ENCODE measurements around the gene ADCK2.
"Not testable (repeated sequence)": the region's sequence is repeated elsewhere in the genome, so short reads cannot be mapped to it uniquely, and the experiment has no call there.

ADCK2 gene

DNA sequence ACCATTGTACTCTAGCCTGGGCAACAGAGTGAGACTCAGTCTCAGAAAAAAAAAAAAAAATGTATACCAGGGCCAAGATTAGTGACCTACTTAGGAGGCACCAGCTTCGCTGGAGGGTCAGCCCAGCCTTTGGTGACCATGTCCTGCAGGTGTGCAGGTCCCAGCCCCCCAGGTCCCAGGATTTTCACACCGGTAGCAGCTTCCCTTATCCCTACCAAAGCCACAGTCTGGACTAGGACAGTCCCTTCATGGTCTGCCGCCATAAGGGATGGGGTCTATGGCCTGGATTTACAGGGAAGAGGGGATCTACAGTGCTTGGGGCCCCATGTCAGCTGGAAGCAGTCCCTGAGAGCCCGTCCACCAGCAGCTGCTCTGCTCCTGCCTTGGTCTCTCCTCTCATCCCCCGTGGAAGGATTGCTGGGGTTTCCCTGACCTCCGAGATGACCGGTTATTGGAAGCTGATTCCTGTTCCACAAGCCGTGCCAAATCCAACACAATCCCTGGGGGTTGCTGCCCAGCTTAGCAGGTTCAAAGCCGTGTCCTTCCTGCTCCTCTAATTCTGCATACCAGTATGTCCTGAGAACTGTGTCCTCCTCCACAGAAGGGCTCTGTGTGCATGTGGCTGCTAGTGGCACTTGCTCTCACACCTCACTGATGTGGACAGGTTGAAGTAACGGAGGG lies 12.8 kb downstream of the ADCK2 start:
- H3K27me3 ChIP-seq (replicated peaks; ENCODE audit: control insufficient read depth, insufficient read depth, low read length) = no peaks in the 10 kb centered on the region
- H3K36me3 ChIP-seq (ENCODE audit: control insufficient read depth, insufficient read depth, low read length, severe bottlenecking) = peaks cover 44% of the 10 kb centered on the region
- H3K4me1 ChIP-seq (ENCODE audit: control insufficient read depth, insufficient read depth, low read length) = no peaks in the 10 kb centered on the region
- no peak overlapping the region for H3K4me3 ChIP-seq (ENCODE audit: low read length)
- DNase-seq (ENCODE audit: low read depth) = no peak
- H3K9ac ChIP-seq (ENCODE audit: low read length) = no peak overlapping the region
- no peaks in the 10 kb centered on the region for H3K9me3 ChIP-seq (ENCODE audit: control insufficient read depth, low read length)

- Histone ChIP-seq H3K36me3 (ENCODE audit: control insufficient read depth, insufficient read depth, low read length, severe bottlenecking) (peaks cover 47% of the 10 kb centered on the region), H3K9me3 (ENCODE audit: control insufficient read depth, low read length) (no peaks in the 10 kb centered on the region), H3K4me3 (ENCODE audit: low read length) (no peak overlapping the region), H3K9ac (ENCODE audit: low read length) (no peak overlapping the region), H3K27me3 (replicated peaks; ENCODE audit: control insufficient read depth, insufficient read depth, low read length) (no peaks in the 10 kb centered on the region), H3K4me1 (ENCODE audit: control insufficient read depth, insufficient read depth, low read length) (no peaks in the 10 kb centered on the region)
- no peak for DNase-seq (ENCODE audit: low read depth)
These were observed 14.2 kb downstream of the ADCK2 start for GRCh38 chr7:140686921-140687320.

GRCh38 chr7:140688341-140688740 lies 15.6 kb downstream of the ADCK2 start:
- no peak overlapping the region for H3K9ac ChIP-seq (ENCODE audit: low read length)
- H3K27me3 ChIP-seq (replicated peaks; ENCODE audit: control insufficient read depth, insufficient read depth, low read length) = no peaks in the 10 kb centered on the region
- H3K9me3 ChIP-seq (ENCODE audit: control insufficient read depth, low read length) = no peaks in the 10 kb centered on the region
- no peak overlapping the region for H3K4me3 ChIP-seq (ENCODE audit: low read length)
- peaks cover 47% of the 10 kb centered on the region for H3K36me3 ChIP-seq (ENCODE audit: control insufficient read depth, insufficient read depth, low read length, severe bottlenecking)
- no peak for DNase-seq (ENCODE audit: low read depth)
- H3K4me1 ChIP-seq (ENCODE audit: control insufficient read depth, insufficient read depth, low read length) = no peaks in the 10 kb centered on the region

DNA sequence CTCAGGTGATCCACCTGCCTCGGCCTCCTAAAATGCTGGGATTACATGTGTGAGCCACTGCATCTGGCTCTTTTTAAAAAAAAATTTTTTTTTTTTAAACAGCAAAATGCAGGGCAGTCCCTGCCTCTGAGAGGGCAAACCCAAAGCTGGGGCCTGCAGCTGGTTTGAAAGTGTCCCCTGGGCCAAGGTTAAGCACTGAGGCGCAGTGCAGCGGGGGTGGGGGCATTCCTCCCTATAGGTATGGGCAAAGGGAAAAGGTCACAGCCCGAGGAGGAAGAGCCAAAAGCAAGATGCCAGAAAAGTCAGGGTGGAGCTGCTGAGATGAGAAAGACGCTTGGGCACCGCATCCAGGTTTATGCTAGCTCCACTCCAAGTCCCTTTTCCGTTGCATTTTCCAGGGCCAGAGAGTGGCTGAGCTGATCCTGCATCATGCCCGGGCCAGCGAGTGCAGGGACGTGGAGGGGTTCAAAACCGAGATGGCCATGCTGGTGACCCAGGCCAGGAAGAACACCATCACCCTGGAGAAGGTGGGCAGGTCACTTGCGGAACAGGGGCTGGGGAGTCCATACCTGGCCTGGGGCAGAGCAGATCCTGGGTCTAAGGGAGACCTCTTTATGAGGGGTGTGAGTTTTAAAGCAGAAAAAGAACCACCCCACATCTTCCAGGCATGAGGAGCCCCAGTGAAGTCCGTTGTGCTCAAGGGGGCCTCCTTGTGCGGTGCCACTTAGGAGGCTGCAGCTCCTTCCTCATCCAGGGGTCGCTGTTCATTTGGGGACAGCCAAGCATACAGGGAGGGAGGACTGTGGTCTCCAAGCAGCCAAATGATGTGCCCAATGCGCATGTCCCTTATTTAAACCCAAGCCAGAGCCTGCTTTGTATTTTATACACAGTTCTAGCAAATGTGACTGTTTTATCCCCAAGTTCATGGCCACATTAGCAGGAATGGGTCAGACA lies 16.7 kb downstream of the ADCK2 start:
- DNase-seq (ENCODE audit: low read depth) = no peak
- no peak overlapping the region for H3K9ac ChIP-seq (ENCODE audit: low read length)
- no peaks in the 10 kb centered on the region for H3K4me1 ChIP-seq (ENCODE audit: control insufficient read depth, insufficient read depth, low read length)
- H3K36me3 ChIP-seq (ENCODE audit: control insufficient read depth, insufficient read depth, low read length, severe bottlenecking) = peaks cover 37% of the 10 kb centered on the region
- no peaks in the 10 kb centered on the region for H3K9me3 ChIP-seq (ENCODE audit: control insufficient read depth, low read length)
- no peaks in the 10 kb centered on the region for H3K27me3 ChIP-seq (replicated peaks; ENCODE audit: control insufficient read depth, insufficient read depth, low read length)
- H3K4me3 ChIP-seq (ENCODE audit: low read length) = no peak overlapping the region

DNA sequence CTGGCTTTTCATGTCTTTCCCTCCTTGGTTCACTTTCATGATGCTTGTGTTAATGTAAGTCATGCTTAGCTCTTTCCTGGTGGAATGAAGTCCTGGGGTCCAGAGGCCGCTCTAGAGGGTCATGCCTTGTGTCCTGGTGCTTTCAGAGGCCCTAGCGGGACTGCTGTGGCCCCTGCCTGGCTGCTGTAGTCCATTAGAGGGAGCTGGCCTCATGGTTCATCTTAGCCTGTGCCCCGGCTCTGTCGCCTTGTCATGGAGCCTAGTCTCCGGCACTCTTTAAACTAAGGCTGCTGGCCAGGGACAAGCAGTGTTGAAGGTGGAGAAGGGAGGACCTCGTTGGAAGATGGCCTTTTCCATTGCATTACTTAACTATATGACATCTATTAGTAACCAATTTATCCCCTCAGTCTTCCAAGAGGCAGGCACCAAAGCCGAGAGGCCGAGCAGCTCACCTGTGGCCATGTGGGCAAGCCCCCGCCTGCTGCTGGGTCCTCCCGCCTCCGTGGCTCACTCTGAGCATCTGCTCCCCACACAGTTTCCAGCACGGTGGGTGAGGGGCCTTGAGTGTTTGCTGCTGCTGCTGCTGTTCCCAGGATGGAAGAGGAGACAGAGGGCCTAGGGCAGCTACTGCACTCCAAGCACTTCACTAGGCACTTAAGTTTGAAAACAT lies 18.8 kb downstream of the ADCK2 start:
- peaks cover 36% of the 10 kb centered on the region for H3K36me3 ChIP-seq (ENCODE audit: control insufficient read depth, insufficient read depth, low read length, severe bottlenecking)
- no peak overlapping the region for H3K9ac ChIP-seq (ENCODE audit: low read length)
- no peaks in the 10 kb centered on the region for H3K27me3 ChIP-seq (replicated peaks; ENCODE audit: control insufficient read depth, insufficient read depth, low read length)
- H3K9me3 ChIP-seq (ENCODE audit: control insufficient read depth, low read length) = no peaks in the 10 kb centered on the region
- no peak overlapping the region for H3K4me3 ChIP-seq (ENCODE audit: low read length)
- H3K4me1 ChIP-seq (ENCODE audit: control insufficient read depth, insufficient read depth, low read length) = peaks cover 8% of the 10 kb centered on the region
- no peak for DNase-seq (ENCODE audit: low read depth)

DNA sequence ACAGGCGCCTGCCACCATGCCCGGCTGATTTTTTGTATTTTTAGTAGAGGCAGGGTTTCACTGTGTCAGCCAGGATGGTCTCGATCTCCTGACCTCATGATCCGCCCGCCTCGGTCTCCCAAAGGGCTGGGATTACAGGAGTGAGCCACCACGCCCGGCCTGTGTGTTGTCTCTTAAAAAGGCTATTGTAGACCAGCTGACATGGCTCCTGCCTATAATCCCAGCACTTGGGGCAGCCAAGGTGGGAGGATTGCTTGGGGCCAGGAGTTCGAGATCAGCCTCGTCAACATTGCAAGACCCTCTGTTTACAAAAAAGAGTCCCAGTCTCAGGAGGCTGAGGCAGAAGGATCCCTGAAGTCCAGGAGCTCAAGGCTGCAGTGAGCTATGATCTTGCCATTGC lies 21.1 kb downstream of the ADCK2 start:
- H3K9ac ChIP-seq (ENCODE audit: low read length); H3K4me3 ChIP-seq (ENCODE audit: low read length); H3K9me3 ChIP-seq (ENCODE audit: control insufficient read depth, low read length); DNase-seq (ENCODE audit: low read depth); H3K27me3 ChIP-seq (replicated peaks; ENCODE audit: control insufficient read depth, insufficient read depth, low read length): not testable (repeated sequence)
- Histone ChIP-seq H3K4me1 (ENCODE audit: control insufficient read depth, insufficient read depth, low read length) (peaks cover 18% of the 10 kb centered on the region), H3K36me3 (ENCODE audit: control insufficient read depth, insufficient read depth, low read length, severe bottlenecking) (peaks cover 26% of the 10 kb centered on the region)

DNA sequence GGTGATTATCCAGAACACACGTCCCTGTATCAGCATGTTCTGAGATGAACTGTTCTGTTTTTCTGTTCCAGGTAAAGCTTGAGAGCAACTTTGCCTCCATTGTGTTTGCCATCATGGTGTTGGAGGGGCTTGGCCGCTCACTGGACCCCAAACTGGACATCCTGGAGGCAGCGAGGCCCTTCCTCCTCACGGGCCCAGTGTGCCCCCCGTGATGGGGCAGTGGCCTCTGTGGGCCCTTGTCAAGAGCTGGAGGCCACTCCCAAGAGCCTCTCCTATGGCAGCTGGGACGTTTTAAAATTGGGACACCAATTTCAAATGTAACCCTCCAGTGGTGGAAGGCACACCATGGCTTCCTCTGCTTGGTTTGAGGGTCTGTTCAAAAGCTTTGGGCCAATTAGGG lies 21.8 kb downstream of the ADCK2 start:
- H3K27me3 ChIP-seq (replicated peaks; ENCODE audit: control insufficient read depth, insufficient read depth, low read length) = no peaks in the 10 kb centered on the region
- DNase-seq (ENCODE audit: low read depth) = no peak
- H3K9ac ChIP-seq (ENCODE audit: low read length) = no peak overlapping the region
- H3K9me3 ChIP-seq (ENCODE audit: control insufficient read depth, low read length) = no peaks in the 10 kb centered on the region
- H3K4me1 ChIP-seq (ENCODE audit: control insufficient read depth, insufficient read depth, low read length) = peaks cover 18% of the 10 kb centered on the region
- H3K4me3 ChIP-seq (ENCODE audit: low read length) = no peak overlapping the region
- peaks cover 21% of the 10 kb centered on the region for H3K36me3 ChIP-seq (ENCODE audit: control insufficient read depth, insufficient read depth, low read length, severe bottlenecking)

DNA sequence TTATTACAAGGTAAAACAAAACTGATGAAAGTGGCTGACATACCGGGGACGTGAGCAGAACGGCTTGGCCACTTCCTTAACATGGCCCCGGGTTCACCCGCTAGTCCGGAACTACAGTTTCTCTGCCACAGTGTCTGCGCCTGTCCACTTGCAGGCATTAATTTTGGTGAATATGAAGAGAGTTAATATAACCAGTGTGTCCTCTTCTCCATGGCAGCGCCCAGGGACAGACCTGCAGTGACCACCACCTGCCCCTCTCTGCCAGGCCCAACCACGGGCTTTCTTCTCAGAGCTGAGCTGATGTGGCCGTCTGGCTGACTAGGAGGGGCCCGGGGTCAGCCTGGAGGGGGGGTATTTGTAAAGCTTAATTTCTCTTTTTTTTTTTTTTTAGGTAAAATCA lies 22.6 kb downstream of the ADCK2 start:
- peaks cover 16% of the 10 kb centered on the region for H3K36me3 ChIP-seq (ENCODE audit: control insufficient read depth, insufficient read depth, low read length, severe bottlenecking)
- no peaks in the 10 kb centered on the region for H3K27me3 ChIP-seq (replicated peaks; ENCODE audit: control insufficient read depth, insufficient read depth, low read length)
- H3K9ac ChIP-seq (ENCODE audit: low read length) = peak overlapping the region; percentile 92
- H3K4me3 ChIP-seq (ENCODE audit: low read length) = no peak overlapping the region
- no peak for DNase-seq (ENCODE audit: low read depth)
- H3K9me3 ChIP-seq (ENCODE audit: control insufficient read depth, low read length) = no peaks in the 10 kb centered on the region
- peaks cover 18% of the 10 kb centered on the region for H3K4me1 ChIP-seq (ENCODE audit: control insufficient read depth, insufficient read depth, low read length)

DNA sequence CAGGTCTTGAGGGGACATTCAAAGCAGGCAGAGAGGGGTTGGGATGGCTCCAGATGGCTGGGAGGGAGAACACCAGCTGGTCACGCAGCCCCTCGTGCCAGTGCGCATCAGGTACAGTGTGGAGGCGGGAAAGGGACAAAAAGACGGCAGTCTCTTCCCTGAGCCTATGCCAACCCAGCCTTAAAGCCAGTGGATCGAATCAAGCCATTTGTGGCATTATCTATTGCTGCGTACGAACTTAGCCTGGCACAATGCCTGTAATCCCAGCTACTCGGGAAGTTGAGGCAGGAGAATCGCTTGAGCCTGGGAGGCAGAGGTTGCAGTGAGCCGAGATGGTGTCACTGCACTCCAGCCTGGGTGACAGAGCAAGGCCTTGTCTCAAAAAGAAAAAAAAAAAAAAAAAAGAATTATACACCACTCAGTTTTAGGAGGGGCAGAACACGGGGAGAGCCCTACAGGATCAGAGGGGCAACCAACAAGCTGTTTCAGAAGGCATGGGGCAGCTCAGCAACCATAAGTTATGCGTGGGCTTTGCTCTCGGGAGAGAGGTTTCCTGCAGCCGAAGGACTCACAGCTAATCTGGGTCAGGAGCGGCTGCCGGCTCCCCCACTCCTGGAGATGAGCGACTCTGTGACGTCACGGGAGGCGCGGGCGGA lies 23.4 kb downstream of the ADCK2 start:
- Histone ChIP-seq H3K9me3 (ENCODE audit: control insufficient read depth, low read length) (no peaks in the 10 kb centered on the region), H3K4me3 (ENCODE audit: low read length) (peak overlapping the region; percentile 93), H3K4me1 (ENCODE audit: control insufficient read depth, insufficient read depth, low read length) (peaks cover 18% of the 10 kb centered on the region), H3K36me3 (ENCODE audit: control insufficient read depth, insufficient read depth, low read length, severe bottlenecking) (peaks cover 15% of the 10 kb centered on the region), H3K27me3 (replicated peaks; ENCODE audit: control insufficient read depth, insufficient read depth, low read length) (no peaks in the 10 kb centered on the region), H3K9ac (ENCODE audit: low read length) (peak overlapping the region; percentile 92)
- DNase-seq (ENCODE audit: low read depth) = peak; percentile 98

GRCh38 chr7:140696680-140697446 lies 24.1 kb downstream of the ADCK2 start, which contains the start of gene NDUFB2:
NDUFB2 (plus strand) TSS chr7:140696708; CDS start chr7:140696745, 37 bp downstream.
- peaks cover 8% of the 10 kb centered on the region for H3K36me3 ChIP-seq (ENCODE audit: control insufficient read depth, insufficient read depth, low read length, severe bottlenecking)

More at GRCh38 chr7:140696680-140697446, 24.1 kb downstream of the ADCK2 start, which contains the start of gene NDUFB2:
- Histone ChIP-seq H3K9me3 (ENCODE audit: control insufficient read depth, low read length) (no peaks in the 10 kb centered on the region), H3K27me3 (replicated peaks; ENCODE audit: control insufficient read depth, insufficient read depth, low read length) (no peaks in the 10 kb centered on the region), H3K4me3 (ENCODE audit: low read length) (peak within 1 kb of the TSS; percentile 93), H3K9ac (ENCODE audit: low read length) (peak within 1 kb of the TSS; percentile 92), H3K4me1 (ENCODE audit: control insufficient read depth, insufficient read depth, low read length) (peaks cover 18% of the 10 kb centered on the region)
- peak; percentile 90 for DNase-seq (ENCODE audit: low read depth)

All from adipocyte (in vitro differentiated cells).